Measurements from ENCODE around the gene CCDC169. TPM values are rescaled to one million over a fixed set of nuclear protein-coding genes. Genes with fewer than 3 reads are reported as not detected.

Gene CCDC169
- total and polyA plus RNA-seq, 2 donors (not counting 3 experiments of a cell fraction or from before 2014, with no cell fraction given): 1.2 to 2.5 TPM

GRCh38 chr13:36275190-36276002 lies 22.2 kb downstream of the CCDC169 start:
- Histone ChIP-seq H3K4me1 (ENCODE audit: control insufficient read depth, extremely low read depth, insufficient read depth, low read length) (peaks cover 14% of the 10 kb centered on the region), H3K27me3 (ENCODE audit: control insufficient read depth in 2 of 2, insufficient read depth in 2 of 2, low read length in 2 of 2) (no peaks in the 10 kb centered on the region), H3K4me2 (ENCODE audit: insufficient read depth, low read length) (peak overlapping the region; percentile 50), H3K9me1 (replicated peaks; ENCODE audit: control insufficient read depth, extremely low read depth, insufficient read depth, low read length) (no peaks in the 10 kb centered on the region), H3K79me2 (ENCODE audit: control insufficient read depth, insufficient read depth, low read length) (no peaks in the 10 kb centered on the region), H3K36me3 (ENCODE audit: control insufficient read depth in 2 of 2, extremely low read depth in 1 of 2, insufficient read depth in 2 of 2, low read length in 2 of 2) (no peaks in the 10 kb centered on the region), H3K9ac (replicated peaks; ENCODE audit: extremely low read depth, insufficient read depth, low read length) (peak overlapping the region; percentile 58), H4K20me1 (replicated peaks; ENCODE audit: control insufficient read depth, extremely low read depth, insufficient read depth, low read length) (no peaks in the 10 kb centered on the region), H2AFZ (ENCODE audit: low read depth, low read length) (no peak overlapping the region), H3K27ac (ENCODE audit: insufficient read depth, low read depth, low read length) (peak overlapping the region; percentile 53), H3K4me3 (replicated peaks in 1 of 3; ENCODE audit: insufficient read depth in 1 of 3, low read depth in 1 of 3, low read length in 3 of 3) (no peak overlapping the region), H3K9me3 (replicated peaks; ENCODE audit: control insufficient read depth, insufficient read depth, low read length) (no peaks in the 10 kb centered on the region)
- dilution Hi-C loops (cut with MboI; ENCODE audit: extremely low pct_ligation_motif_present, low sequenced_read_pairs) (no loop called here), intact Hi-C loops (cut with micrococcal nuclease) (loop anchor here (1.0 to 10.0 kb wide), 3 partner anchors 143 to 297 kb away; partner anchors contain the start of gene DCLK1)
- DNase-seq (ENCODE audit: low read depth, low spot score): peak; percentile 64
- BruUV-seq (replicated peaks): no TSS peak
- FAIRE-seq: peak; percentile 21
- TF ChIP-seq JUN (IDR thresholded peaks at IDR 0.05; ENCODE audit: borderline replicate concordance, insufficient read depth, insufficient read length, low read depth) (peak; percentile 42), EZH2 (IDR thresholded peaks at IDR 0.05; ENCODE audit: borderline replicate concordance, low read depth, low read length, severe bottlenecking) (no peak), MYC (IDR thresholded peaks at IDR 0.05; ENCODE audit: low read depth, low read length) (no peak), POLR2A (IDR thresholded peaks at IDR 0.05; ENCODE audit: low read depth, low read length) (no peak), GATA2 (IDR thresholded peaks at IDR 0.05; ENCODE audit: insufficient read depth, insufficient read length, low read depth, low read length) (peak; percentile 74), CTCF (IDR thresholded peaks at IDR 0.05; ENCODE audit: extremely low read depth in 1 of 2, insufficient read depth in 1 of 2, low read depth in 1 of 2, low read length in 2 of 2) (peak; percentile 40 to 49), FOS (IDR thresholded peaks at IDR 0.05; ENCODE audit: borderline replicate concordance, insufficient read depth, low read length) (peak; percentile 68)
- ChIA-PET POLR2A (interaction anchor here (1.5 kb wide), 1 partner anchor 296 kb away, joined by 4 read pairs; no protein-coding TSS in a partner anchor), CTCF (interaction anchor here (0.6 to 8.2 kb wide), 33 partner anchors 8 to 476 kb away, joined by 3 to 482 read pairs (median 5); partner anchors contain the start of gene CCDC169)
